Measurements from ENCODE around the gene TMEM270.

Gene TMEM270

DNA sequence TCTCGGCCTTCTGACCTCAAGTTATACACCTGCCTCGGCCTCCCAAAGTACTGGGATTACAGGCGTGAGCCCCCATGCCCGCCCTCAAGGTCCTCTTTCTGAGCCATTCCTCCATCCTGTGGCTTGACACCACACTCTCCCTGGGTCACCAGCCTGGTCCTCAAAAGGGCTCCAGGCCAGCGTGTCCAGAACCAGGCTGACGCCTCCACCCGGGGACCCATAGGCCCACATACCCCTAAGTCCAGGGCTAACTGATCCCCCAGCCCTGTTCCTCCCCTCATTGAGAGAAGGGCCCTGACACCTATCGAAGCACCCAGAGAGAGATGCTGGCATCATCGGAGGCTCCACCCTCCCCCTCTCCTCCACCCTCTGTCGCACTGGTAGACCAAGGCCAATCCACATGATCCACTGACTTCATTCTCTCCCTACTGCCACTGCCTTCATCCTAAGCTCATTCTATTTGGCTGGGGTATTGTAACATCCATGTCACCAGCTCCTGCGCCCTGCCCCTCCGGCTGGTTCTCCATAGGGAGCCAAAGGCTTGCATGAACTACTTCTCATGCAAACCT lies 46.7 kb downstream of the TMEM270 start:
- DNase-seq (ENCODE audit: low spot score): peak; percentile 19

DNA sequence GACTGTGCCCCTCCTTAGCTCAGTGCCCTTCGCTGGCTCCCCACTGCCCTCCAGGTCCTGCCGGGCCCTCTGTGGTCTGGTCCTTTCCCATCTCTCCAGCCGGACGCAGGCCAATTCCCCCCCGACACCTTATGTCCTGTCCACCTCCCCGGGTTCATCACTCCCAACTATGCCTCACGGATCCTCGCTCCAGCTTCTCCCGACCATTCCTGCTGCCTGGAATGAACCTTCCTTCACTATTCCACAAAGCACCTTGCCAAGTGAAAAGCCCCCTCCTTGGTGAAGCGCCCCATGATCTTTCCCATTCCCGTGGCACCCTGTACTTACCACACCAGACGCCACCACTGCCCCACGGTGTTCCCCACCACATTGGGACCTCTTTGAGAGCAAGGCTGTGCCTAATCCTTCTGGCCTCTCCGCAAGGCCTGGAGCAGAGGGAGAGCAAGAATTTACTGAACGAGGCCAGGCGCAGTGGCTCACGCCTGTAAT lies 47.2 kb downstream of the TMEM270 start:
- peak; percentile 8 for DNase-seq (ENCODE audit: low spot score)

DNA sequence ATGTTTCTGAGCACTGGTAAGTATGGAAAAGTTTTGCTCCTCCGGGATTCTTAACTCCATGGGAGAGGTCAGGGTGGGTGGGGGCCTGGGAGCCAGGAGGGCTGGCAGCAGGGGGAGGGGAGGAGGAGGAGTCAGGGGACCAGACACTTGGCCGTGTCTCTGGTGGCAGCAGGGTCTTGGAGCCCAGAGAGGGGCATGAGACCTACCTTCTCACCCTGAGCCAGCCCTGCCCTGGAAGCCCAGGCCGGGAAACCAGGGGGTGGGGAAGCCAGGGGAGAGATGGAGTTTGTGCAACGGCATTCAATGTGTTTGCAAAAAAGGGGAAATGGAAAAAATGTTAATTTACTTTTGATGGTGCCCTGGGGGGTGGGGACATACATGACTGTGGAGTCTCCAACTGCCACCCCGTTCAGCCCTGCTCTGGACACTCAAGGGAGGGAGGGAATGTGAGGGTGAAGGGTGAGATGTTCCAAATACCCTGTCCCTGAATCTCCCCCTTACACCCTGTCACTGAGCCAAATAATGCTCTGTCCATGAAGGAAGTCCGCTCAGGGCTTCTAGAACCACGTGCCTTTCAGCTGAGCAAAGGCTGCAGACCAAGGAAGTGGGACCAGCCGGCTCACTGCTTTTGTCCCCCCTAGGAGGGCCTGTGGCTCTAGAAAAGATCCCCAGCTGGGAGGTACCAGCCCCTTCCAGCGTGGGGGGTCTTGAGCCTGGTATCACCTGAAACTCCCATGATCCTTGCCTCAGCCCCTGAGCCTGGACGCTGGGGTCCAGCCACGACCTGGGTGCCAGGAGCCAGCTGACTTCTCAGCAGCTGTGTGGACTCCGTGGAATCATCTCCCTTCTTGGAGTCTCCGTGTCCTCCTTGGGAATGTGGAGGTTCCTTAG lies 48.3 kb downstream of the TMEM270 start:
- DNase-seq (ENCODE audit: low spot score): peak; percentile 19

DNA sequence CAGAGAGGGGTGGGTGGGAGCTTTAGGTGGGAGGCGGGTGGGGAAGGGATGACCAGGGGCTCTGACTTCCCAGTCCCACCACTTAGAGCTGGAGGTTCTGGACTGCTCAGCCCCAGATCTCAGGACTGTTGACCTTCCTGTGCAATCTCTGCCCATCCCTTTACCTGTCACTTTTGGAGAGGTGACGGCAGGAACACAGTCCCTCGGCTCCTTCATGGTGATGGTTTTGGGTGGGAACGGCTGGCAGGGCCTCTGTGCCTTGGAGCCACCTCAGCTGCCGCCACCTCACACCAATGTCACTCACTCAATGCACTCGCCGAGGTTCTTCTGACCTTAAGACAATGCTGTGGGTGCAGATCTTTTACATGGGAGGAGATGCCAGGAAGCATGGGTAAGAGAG lies 49.0 kb downstream of the TMEM270 start:
- peak; percentile 7 for DNase-seq (ENCODE audit: low spot score)

DNA sequence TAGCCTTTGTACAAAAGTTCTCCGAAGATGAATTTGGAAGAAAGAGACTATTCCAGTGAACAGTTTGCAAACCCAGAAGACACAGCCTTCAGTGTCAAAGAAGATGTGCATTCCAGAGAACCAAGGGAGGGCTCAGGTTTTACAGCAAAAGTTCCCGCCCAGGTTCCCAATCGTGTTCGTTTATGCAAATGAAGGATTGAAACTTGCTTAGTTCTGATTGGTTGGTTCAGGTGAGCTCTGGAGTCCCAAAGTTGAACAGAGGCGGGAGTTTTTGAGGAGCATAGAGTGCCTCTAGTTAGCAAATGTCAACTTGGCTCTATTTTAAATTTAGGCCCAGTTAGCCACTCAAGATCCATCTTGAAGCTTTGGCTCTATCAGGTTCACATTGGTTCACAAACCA lies 51.3 kb downstream of the TMEM270 start:
- DNase-seq (ENCODE audit: low spot score): no peak

Data from D341Med (cell line).